Hematopoietic multipotent progenitor cell treated with erythropoietin and hydrocortisone succinate and interleukin-3 and kit ligand, for 15 days (in vitro differentiated cells): Measurements from ENCODE around the gene BGLAP.

Experiments used
- DNase-seq: peaks from one replicate; pipeline ENCODE4 v3.0.0-alpha.2; 2015; ENCODE audit warnings: low spot score

Gene BGLAP

GRCh38 chr1:156228501-156228900 lies 13.5 kb upstream of the BGLAP start:
- DNase-seq, result no peak

GRCh38 chr1:156229809-156230472 lies 12.0 kb upstream of the BGLAP start:
- peak; percentile 56 for DNase-seq

GRCh38 chr1:156230473-156230837 lies 11.5 kb upstream of the BGLAP start:
- no peak for DNase-seq

GRCh38 chr1:156232201-156232894 lies 9.6 kb upstream of the BGLAP start:
- DNase-seq, result no peak

GRCh38 chr1:156233426-156234127 lies 8.4 kb upstream of the BGLAP start:
- no peak for DNase-seq

- DNase-seq, result no peak
Measured at GRCh38 chr1:156236164-156236563, 5.8 kb upstream of the BGLAP start.

- DNase-seq, result no peak
Measured at GRCh38 chr1:156238248-156238647, 3.7 kb upstream of the BGLAP start.

GRCh38 chr1:156241311-156241811 lies 623 bp upstream of the BGLAP start:
- DNase-seq, result no peak

GRCh38 chr1:156242738-156243137 lies 754 bp downstream of the BGLAP start:
- DNase-seq, result no peak

- no peak for DNase-seq
Measured at GRCh38 chr1:156244126-156244525, 2.1 kb downstream of the BGLAP start.

- DNase-seq, result no peak
Measured at GRCh38 chr1:156244712-156245111, 2.7 kb downstream of the BGLAP start.

- DNase-seq, result no peak
Measured at GRCh38 chr1:156245451-156246232, 3.7 kb downstream of the BGLAP start.

- DNase-seq, result no peak
Measured at GRCh38 chr1:156246241-156246780, 4.3 kb downstream of the BGLAP start.

GRCh38 chr1:156246781-156247459 lies 4.9 kb downstream of the BGLAP start:
- DNase-seq, result no peak

- no peak for DNase-seq
Measured at GRCh38 chr1:156247460-156248322, 5.7 kb downstream of the BGLAP start, which contains the start of gene PAQR6. Gene PAQR6 (minus strand): TSS chr1:156248056. CDS start chr1:156246731, 1,325 bp downstream.

- no peak for DNase-seq
Measured at GRCh38 chr1:156248323-156248683, 6.3 kb downstream of the BGLAP start.

- DNase-seq, result no peak
Measured at GRCh38 chr1:156249593-156249992, 7.6 kb downstream of the BGLAP start.

- no peak for DNase-seq
Measured at GRCh38 chr1:156251527-156251926, 9.5 kb downstream of the BGLAP start.

- DNase-seq, result no peak
Measured at GRCh38 chr1:156253634-156254033, 11.7 kb downstream of the BGLAP start.

- no peak for DNase-seq
Measured at GRCh38 chr1:156257711-156258110, 15.7 kb downstream of the BGLAP start.
